K562 (cell line): ENCODE results near the gene NMRAL1. TPM values are rescaled to one million over a fixed set of nuclear protein-coding genes. Genes with fewer than 3 reads are reported as not detected.
A peak's percentile ranks its signal among the peaks of the same experiment; 100 is the strongest.

Experiments used
- ATF2 ChIP-seq: sonication (generic); formaldehyde crosslinking; IDR thresholded peaks from 2 replicates; pipeline ENCODE4 v1.8.1; 2022; ENCODE audit warnings: missing genetic modification reagents
- CBX2 ChIP-seq: fragments of 200-600 bp; sonication (generic); IDR thresholded peaks from one replicate; pipeline ENCODE4 v1.6.1; 2012; ENCODE audit warnings: mild to moderate bottlenecking, low read length, inconsistent platforms; ENCODE audit not compliant: insufficient read depth, poor library complexity, severe bottlenecking
- DDX20 ChIP-seq: fragments of 450-650 bp; IDR thresholded peaks from 2 replicates; pipeline ENCODE4 v1.6.1; 2016; ENCODE audit warnings: missing genetic modification characterization, low read depth, mild to moderate bottlenecking, missing compliant biosample characterization, moderate library complexity
- EGR1 ChIP-seq: fragments of 450-650 bp; conservative IDR thresholded peaks from 2 replicates; pipeline ENCODE4 v1.6.1; 2017; ENCODE audit warnings: mild to moderate bottlenecking
- FOXJ2 ChIP-seq: fragments of 200-800 bp; sonication (Bioruptor generic); IDR thresholded peaks from 2 replicates; pipeline ENCODE4 v1.6.1; 2016; ENCODE audit warnings: missing genetic modification characterization, missing compliant biosample characterization
- HNRNPUL1 ChIP-seq: fragments of 200-400 bp; formaldehyde crosslinking; IDR thresholded peaks from 2 replicates; pipeline ENCODE4 v1.6.1; 2017; ENCODE audit warnings: low read length
- RFX7 ChIP-seq: fragments of 250-450 bp; sonication (Bioruptor Pico); IDR thresholded peaks from 2 replicates; pipeline ENCODE4 v1.5.1; 2021; ENCODE audit warnings: mild to moderate bottlenecking
- RNF219 ChIP-seq: fragments of 250-450 bp; sonication (Bioruptor Pico); IDR thresholded peaks from 2 replicates; pipeline ENCODE4 v1.5.0; 2022; ENCODE audit warnings: mild to moderate bottlenecking
- SETDB1 ChIP-seq: IDR thresholded peaks from one replicate; pipeline ENCODE4 v1.6.1; 2012; ENCODE audit warnings: low read length, control low read depth, inconsistent platforms
- SMAD4 ChIP-seq: fragments of 250-450 bp; sonication (Bioruptor Pico); conservative IDR thresholded peaks from 2 replicates; pipeline ENCODE4 v1.8.0; 2021; ENCODE audit warnings: inconsistent platforms, mild to moderate bottlenecking, moderate library complexity
- SOX6 ChIP-seq: fragments of 450-650 bp; IDR thresholded peaks from 2 replicates; pipeline ENCODE4 v1.6.1; 2014; ENCODE audit warnings: mild to moderate bottlenecking
- THRA ChIP-seq: fragments of 450-650 bp; IDR thresholded peaks from 2 replicates; pipeline ENCODE4 v1.6.1; 2017; ENCODE audit warnings: mild to moderate bottlenecking, moderate library complexity
- VEZF1 ChIP-seq: fragments of 200-800 bp; sonication (Bioruptor generic); IDR thresholded peaks from 2 replicates; pipeline ENCODE4 v1.6.1; 2017; ENCODE audit warnings: missing genetic modification characterization, missing compliant biosample characterization
- ZBTB7A ChIP-seq: IDR thresholded peaks from 2 replicates; pipeline ENCODE4 v1.6.1; 2011; ENCODE audit warnings: low read depth, mild to moderate bottlenecking, low read length, moderate library complexity, borderline replicate concordance; ENCODE audit not compliant: control insufficient read depth
- ZNF12 ChIP-seq: sonication (generic); formaldehyde crosslinking; IDR thresholded peaks from 2 replicates; pipeline ENCODE4 v1.4.0; 2020; ENCODE audit warnings: mild to moderate bottlenecking, missing genetic modification reagents
- ZNF217 ChIP-seq: sonication (generic); formaldehyde crosslinking; IDR thresholded peaks from 2 replicates; pipeline ENCODE4 v1.8.0; 2022; ENCODE audit warnings: mild to moderate bottlenecking, missing genetic modification reagents
- ZNF24 ChIP-seq: fragments of 450-650 bp; IDR thresholded peaks from 2 replicates; pipeline ENCODE4 v1.6.1; 2016
- ZNF431 ChIP-seq: sonication (generic); formaldehyde crosslinking; IDR thresholded peaks from 2 replicates; pipeline ENCODE4 v1.8.0; 2022; ENCODE audit warnings: mild to moderate bottlenecking, missing genetic modification reagents
- ZNF561 ChIP-seq: fragments of 450-650 bp; formaldehyde crosslinking; conservative IDR thresholded peaks from 2 replicates; pipeline ENCODE4 v1.4.0; 2020; ENCODE audit warnings: mild to moderate bottlenecking, moderate library complexity
- ZNF57 ChIP-seq: fragments of 450-650 bp; formaldehyde crosslinking; IDR thresholded peaks from 2 replicates; pipeline ENCODE4 v1.4.0; 2020; ENCODE audit warnings: mild to moderate bottlenecking, moderate library complexity
- polyA plus RNA-seq, 8 experiments: library from polyadenylated mRNA; depleted of rRNA in 4 of 8; stranded (reverse) in 5 of 8; unstranded in 3 of 8; fragments of >200 nt; fragmentation: Nextera tagmentation in 2 of 8; fragmentation: Illumina TruSeq in 1 of 8; extraction: Ambion mirVana in 2 of 8; extraction: Trizol in 1 of 8; gene quantifications; 2 replicates each; pipeline versions ENCODE4 v1.2.1 to v1.2.3, GENCODE V29; 2011 to 2014; ENCODE audit warnings: inconsistent platforms in 1 of 8, missing spikeins in 1 of 8
- total RNA-seq, 7 experiments: library from RNA; depleted of rRNA in 6 of 7; stranded (reverse); fragments of >200 nt in 6 of 7; fragmentation: Illumina TruSeq in 2 of 7; extraction: Trizol in 2 of 7; gene quantifications; 2 replicates each; pipeline versions ENCODE4 v1.2.1 to v1.2.3, GENCODE V29; 2011 to 2021; ENCODE audit warnings: low replicate concordance in 1 of 7

Gene NMRAL1
- total and polyA plus RNA-seq, 9 of the 15 experiments (the other 6 are each of a cell fraction or from before 2014, with no cell fraction given), result 6.3 to 116 (median 63.2) TPM

- TF ChIP-seq FOXJ2, result no peak
- TF ChIP-seq CBX2, result no peak
- peak; percentile 82 for TF ChIP-seq SMAD4 (CRISPR knock-in tag)
- TF ChIP-seq ZBTB7A, result peak; percentile 74; the same call in 1 of the 2 replicates
- no peak for TF ChIP-seq DDX20 (tag)
- TF ChIP-seq ZNF57 (CRISPR knock-in tag), result no peak
- TF ChIP-seq EGR1, result peak; percentile 96
- TF ChIP-seq ZNF561, result no peak
- peak; percentile 26; the same call in 1 of the 2 replicates for TF ChIP-seq VEZF1 (CRISPR knock-in tag)
- no peak for TF ChIP-seq RNF219
- TF ChIP-seq RFX7 (CRISPR knock-in tag), result no peak
- no peak for TF ChIP-seq ZNF217 (CRISPR knock-in tag)
- TF ChIP-seq SETDB1, result peak; percentile 60
- TF ChIP-seq ZNF12 (CRISPR knock-in tag), result no peak
- TF ChIP-seq THRA, result no peak
- TF ChIP-seq SOX6, result peak; percentile 59; the same call in 1 of the 2 replicates
- no peak for TF ChIP-seq HNRNPUL1
- no peak for TF ChIP-seq ATF2 (CRISPR knock-in tag)
- no peak for TF ChIP-seq ZNF431 (CRISPR knock-in tag)
- peak; percentile 7; the same call in 1 of the 2 replicates for TF ChIP-seq ZNF24
Measured at GRCh38 chr16:4475880-4476788, 1.7 kb upstream of the NMRAL1 start, which contains the start of gene HMOX2 (continued).
